CD14-positive monocyte (primary cell): Measurements from ENCODE around the gene GNPAT. TPM values are rescaled to one million over a fixed set of nuclear protein-coding genes. Genes with fewer than 3 reads are reported as not detected.

ENCODE experiments used
- DNase-seq, 3 donors: peaks; one replicate each; pipeline ENCODE4 v3.0.0-alpha.2; 2011 to 2022
- H2AFZ ChIP-seq: 2 replicates; pipeline ENCODE4 v1.6.0; 2012; ENCODE audit warnings: mild to moderate bottlenecking, low read depth, low read length, inconsistent platforms; ENCODE audit not compliant: insufficient read depth, poor library complexity, severe bottlenecking
- H3K27ac ChIP-seq, 2 donors: 1 replicate in 1 of 2; 2 replicates in 1 of 2; pipeline ENCODE4 v1.5.1; 2012 to 2013; ENCODE audit warnings: low read length in 2 of 2, control low read depth in 1 of 2, inconsistent platforms in 1 of 2, low read depth in 1 of 2, mild to moderate bottlenecking in 1 of 2
- H3K27me3 ChIP-seq, 2 donors: one replicate each; pipeline versions ENCODE4 v1.6.0 to v1.6.1; 2011 to 2013; ENCODE audit warnings: low read length in 2 of 2; ENCODE audit not compliant: control insufficient read depth in 2 of 2, insufficient read depth in 2 of 2
- H3K36me3 ChIP-seq, 2 donors: replicated peaks in 1 of 2; 1 replicate in 1 of 2; 2 replicates in 1 of 2; pipeline versions ENCODE4 v1.5.1 to v1.6.1; 2012 to 2013; ENCODE audit warnings: low read length in 2 of 2, control low read depth in 1 of 2, inconsistent platforms in 1 of 2, mild to moderate bottlenecking in 1 of 2; ENCODE audit not compliant: insufficient read depth in 2 of 2, control insufficient read depth in 1 of 2
- H3K4me1 ChIP-seq, 2 donors: 1 replicate in 1 of 2; 2 replicates in 1 of 2; pipeline versions ENCODE4 v1.5.1 to v1.6.1; 2012 to 2013; ENCODE audit warnings: low read length in 2 of 2, control low read depth in 1 of 2, inconsistent platforms in 1 of 2, mild to moderate bottlenecking in 1 of 2, moderate library complexity in 1 of 2; ENCODE audit not compliant: insufficient read depth in 2 of 2, control insufficient read depth in 1 of 2
- H3K4me2 ChIP-seq: replicated peaks from 2 replicates; pipeline ENCODE3; 2012; ENCODE audit warnings: low read length, moderate library complexity, mild to moderate bottlenecking; ENCODE audit not compliant: poor library complexity, severe bottlenecking; ENCODE audit errors: extremely low read depth
- H3K4me3 ChIP-seq, 3 experiments: fragments of 200-600 bp in 1 of 3; sonication (generic) in 1 of 3; replicated peaks in 1 of 3; 1 replicate in 2 of 3; 2 replicates in 1 of 3; pipeline ENCODE4 v1.5.1; 2011 to 2013; ENCODE audit warnings: low read length in 3 of 3, mild to moderate bottlenecking in 3 of 3, control low read depth in 2 of 3, low read depth in 2 of 3, inconsistent platforms in 1 of 3, moderate library complexity in 1 of 3
- H3K79me2 ChIP-seq: 2 replicates; pipeline ENCODE4 v1.6.0; 2012; ENCODE audit warnings: mild to moderate bottlenecking, control low read depth, inconsistent platforms, low read length, moderate library complexity; ENCODE audit not compliant: insufficient read depth
- H3K9ac ChIP-seq: 2 replicates; pipeline ENCODE4 v1.6.0; 2017; ENCODE audit warnings: low read length, mild to moderate bottlenecking; ENCODE audit not compliant: insufficient read depth, poor library complexity, severe bottlenecking
- H3K9me3 ChIP-seq, 2 donors: replicated peaks in 1 of 2; 1 replicate in 1 of 2; 2 replicates in 1 of 2; pipeline versions ENCODE4 v1.5.1 to v1.6.1; 2012 to 2013; ENCODE audit warnings: low read length in 2 of 2, control low read depth in 1 of 2; ENCODE audit not compliant: control insufficient read depth in 1 of 2, insufficient read depth in 1 of 2
- H4K20me1 ChIP-seq: 2 replicates; pipeline ENCODE4 v1.6.0; 2012; ENCODE audit warnings: mild to moderate bottlenecking, low read length, control low read depth, moderate library complexity; ENCODE audit not compliant: insufficient read depth
- H3K27ac Mint-ChIP-seq, 7 donors: one replicate each; pipeline ENCODE4 v1.8.0; 2020; ENCODE audit warnings: mild to moderate bottlenecking in 7 of 7, mixed read lengths in 7 of 7, moderate library complexity in 6 of 7, inconsistent platforms in 2 of 7
- H3K27me3 Mint-ChIP-seq, 3 donors: one replicate each; pipeline ENCODE4 v1.8.0; 2021 to 2022; ENCODE audit warnings: low read depth in 3 of 3, mild to moderate bottlenecking in 3 of 3, mixed read lengths in 3 of 3, moderate library complexity in 3 of 3, inconsistent platforms in 1 of 3
- H3K36me3 Mint-ChIP-seq, 2 donors: one replicate each; pipeline ENCODE4 v1.8.0; 2020; ENCODE audit warnings: mixed read lengths in 2 of 2, inconsistent platforms in 1 of 2, mild to moderate bottlenecking in 1 of 2
- H3K4me1 Mint-ChIP-seq: one replicate; pipeline ENCODE4 v1.8.0; 2020; ENCODE audit warnings: mild to moderate bottlenecking, mixed read lengths
- H3K4me3 Mint-ChIP-seq, 2 donors: one replicate each; pipeline ENCODE4 v1.8.0; 2020; ENCODE audit warnings: mild to moderate bottlenecking in 2 of 2, mixed read lengths in 2 of 2, moderate library complexity in 1 of 2
- H3K9me3 Mint-ChIP-seq, 7 donors: one replicate each; pipeline ENCODE4 v1.8.0; 2020 to 2022; ENCODE audit warnings: mixed read lengths in 7 of 7, mild to moderate bottlenecking in 6 of 7, moderate library complexity in 6 of 7, inconsistent platforms in 2 of 7
- WGBS: methylation state at CpG from one replicate; pipeline ENCODE4 v1.1.5; 2013; ENCODE audit warnings: missing lambda C conversion rate; ENCODE audit not compliant: insufficient coverage; 5-methylcytosine and 5-hydroxymethylcytosine counted together
- intact Hi-C, 2 donors: fragments of 100-400 bp; cut with micrococcal nuclease; formaldehyde crosslinking; loops; one replicate each; pipeline versions ENCODE4 v1.15.0 to v1.15.1; 2023
- polyA plus RNA-seq, 3 donors: library from polyadenylated mRNA; depleted of rRNA in 1 of 3; unstranded in 2 of 3; stranded (reverse) in 1 of 3; fragments of 300-500 nt in 2 of 3; fragments of >200 nt in 1 of 3; fragmentation: Illumina TruSeq in 2 of 3; gene quantifications; 1 replicate in 2 of 3; 2 replicates in 1 of 3; pipeline ENCODE4 v1.2.3, GENCODE V29; 2012 to 2021
- TF ChIP-seq, protein P1 (sequence below): fragments of 200-600 bp; IDR thresholded peaks from one replicate; pipeline ENCODE4 v1.8.0; 2022; ENCODE audit warnings: antibody characterized with exemption, mild to moderate bottlenecking

Gene GNPAT
- polyA plus RNA-seq, 3 donors, result 20.8 to 40.3 (median 34.8) TPM

DNA sequence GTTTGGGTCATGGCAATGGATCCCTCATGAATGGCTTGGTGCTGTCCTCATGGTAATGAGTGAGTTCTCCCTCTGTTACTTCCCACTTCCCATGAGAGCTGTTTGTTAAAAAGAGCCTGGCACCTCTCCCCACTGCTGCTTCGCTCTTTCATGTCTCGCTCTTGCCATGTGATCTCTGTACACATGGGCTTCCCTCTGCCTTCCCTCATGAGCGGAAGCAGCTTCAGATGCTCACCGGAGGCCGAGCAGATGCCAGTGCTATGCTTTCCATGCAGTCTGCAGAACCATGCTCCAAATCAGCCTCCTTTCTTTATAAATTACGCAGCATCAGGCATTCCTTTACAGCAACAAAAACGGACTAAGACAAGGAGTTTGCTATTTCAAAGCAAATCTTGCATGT lies 14.9 kb upstream of the GNPAT start:
- no peaks in the 10 kb centered on the region for H3K9me3 ChIP-seq
- no peak overlapping the region for H2AFZ ChIP-seq
- no peak for DNase-seq
- no peaks in the 10 kb centered on the region for H3K27me3 ChIP-seq
- peak overlapping the region in 1 of 7 donors; percentile 55 for H3K27ac Mint-ChIP-seq
- H3K4me2 ChIP-seq, result no peak overlapping the region
- 88% methylated on average over 4 of the region's 7 CpGs for WGBS
- no peak overlapping the region for H3K4me3 Mint-ChIP-seq
- H3K4me1 Mint-ChIP-seq, result no peaks in the 10 kb centered on the region
- no peak overlapping the region for H3K4me3 ChIP-seq
- no peaks in the 10 kb centered on the region for H3K4me1 ChIP-seq
- H3K36me3 Mint-ChIP-seq, result peaks cover 62 to 79% of the 10 kb centered on the region in 2 donors
- no peak overlapping the region for H3K27ac ChIP-seq
- peaks cover 0 to 2% (median 1%) of the 10 kb centered on the region in 3 donors for H3K27me3 Mint-ChIP-seq
- intact Hi-C loops, result no loop called here
- H3K9ac ChIP-seq, result no peak overlapping the region
- H3K79me2 ChIP-seq, result peaks cover 5% of the 10 kb centered on the region
- peaks cover 16% of the 10 kb centered on the region for H4K20me1 ChIP-seq
- H3K9me3 Mint-ChIP-seq, result no peaks in the 10 kb centered on the region
- H3K36me3 ChIP-seq, result peaks cover 62 to 89% of the 10 kb centered on the region in 2 donors
- TF ChIP-seq, protein P1, sequence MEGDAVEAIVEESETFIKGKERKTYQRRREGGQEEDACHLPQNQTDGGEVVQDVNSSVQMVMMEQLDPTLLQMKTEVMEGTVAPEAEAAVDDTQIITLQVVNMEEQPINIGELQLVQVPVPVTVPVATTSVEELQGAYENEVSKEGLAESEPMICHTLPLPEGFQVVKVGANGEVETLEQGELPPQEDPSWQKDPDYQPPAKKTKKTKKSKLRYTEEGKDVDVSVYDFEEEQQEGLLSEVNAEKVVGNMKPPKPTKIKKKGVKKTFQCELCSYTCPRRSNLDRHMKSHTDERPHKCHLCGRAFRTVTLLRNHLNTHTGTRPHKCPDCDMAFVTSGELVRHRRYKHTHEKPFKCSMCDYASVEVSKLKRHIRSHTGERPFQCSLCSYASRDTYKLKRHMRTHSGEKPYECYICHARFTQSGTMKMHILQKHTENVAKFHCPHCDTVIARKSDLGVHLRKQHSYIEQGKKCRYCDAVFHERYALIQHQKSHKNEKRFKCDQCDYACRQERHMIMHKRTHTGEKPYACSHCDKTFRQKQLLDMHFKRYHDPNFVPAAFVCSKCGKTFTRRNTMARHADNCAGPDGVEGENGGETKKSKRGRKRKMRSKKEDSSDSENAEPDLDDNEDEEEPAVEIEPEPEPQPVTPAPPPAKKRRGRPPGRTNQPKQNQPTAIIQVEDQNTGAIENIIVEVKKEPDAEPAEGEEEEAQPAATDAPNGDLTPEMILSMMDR, result no peak

DNA sequence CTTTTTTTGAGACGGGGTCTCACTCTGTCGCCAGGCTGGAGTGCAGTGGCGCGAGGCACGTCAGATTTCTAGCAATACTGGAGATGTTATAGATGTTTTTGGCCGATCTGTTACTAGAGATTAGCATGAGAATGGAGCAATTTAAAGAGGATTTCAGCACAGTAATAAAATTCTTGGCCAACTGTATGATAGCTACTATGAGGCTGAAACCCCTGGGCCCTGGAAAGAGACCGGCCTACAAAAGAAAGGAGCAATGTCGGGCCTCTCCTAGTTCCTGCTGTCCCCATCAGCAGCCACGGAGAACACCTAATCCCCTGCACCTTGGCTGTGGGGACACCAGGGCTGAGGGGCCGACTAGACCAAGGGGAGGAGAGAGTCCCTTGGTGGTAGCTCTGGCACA lies 9.5 kb upstream of the GNPAT start:
- Histone ChIP-seq H3K27me3 (no peaks in the 10 kb centered on the region), H3K4me1 (peaks cover 0 to 3% of the 10 kb centered on the region in 2 donors), H3K36me3 (peaks cover 45 to 97% of the 10 kb centered on the region in 2 donors), H3K9me3 (no peaks in the 10 kb centered on the region), H2AFZ (no peak overlapping the region), H4K20me1 (peaks cover 23% of the 10 kb centered on the region), H3K27ac (no peak overlapping the region), H3K4me3 (no peak overlapping the region), H3K9ac (no peak overlapping the region), H3K79me2 (peaks cover 35% of the 10 kb centered on the region), H3K4me2 (no peak overlapping the region)
- intact Hi-C loops, result no loop called here
- H3K9me3 Mint-ChIP-seq, result no peaks in the 10 kb centered on the region
- no peak overlapping the region for H3K27ac Mint-ChIP-seq
- WGBS, result 100% methylated on average over 5 of the region's 10 CpGs
- H3K4me3 Mint-ChIP-seq, result no peak overlapping the region
- TF ChIP-seq, protein P1, result no peak
- peaks cover 0 to 1% (median 0%) of the 10 kb centered on the region in 3 donors for H3K27me3 Mint-ChIP-seq
- peaks cover 11% of the 10 kb centered on the region for H3K4me1 Mint-ChIP-seq
- peaks cover 63 to 77% of the 10 kb centered on the region in 2 donors for H3K36me3 Mint-ChIP-seq
- DNase-seq, result no peak
